Inferior parietal cortex (tissue), 1 donor: ENCODE results near the gene SAP30BP.

Source experiments
- DNase-seq: peaks from one replicate; pipeline ENCODE4 v3.0.0-alpha.2; 2016; ENCODE audit errors: extremely low spot score

SAP30BP gene

GRCh38 chr17:75739174-75739573 lies 72.0 kb downstream of the SAP30BP start:
- DNase-seq = no peak

GRCh38 chr17:75739801-75740200 lies 72.7 kb downstream of the SAP30BP start:
- DNase-seq = no peak

- no peak for DNase-seq
Observed at GRCh38 chr17:75740215-75740614, 73.1 kb downstream of the SAP30BP start.

- DNase-seq = no peak
Observed at GRCh38 chr17:75740631-75741077, 73.5 kb downstream of the SAP30BP start.

- no peak for DNase-seq
Observed at GRCh38 chr17:75742337-75742736, 75.2 kb downstream of the SAP30BP start.

GRCh38 chr17:75743625-75744206 lies 76.6 kb downstream of the SAP30BP start:
- no peak for DNase-seq

GRCh38 chr17:75748706-75749105 lies 81.6 kb downstream of the SAP30BP start:
- DNase-seq = no peak

GRCh38 chr17:75749545-75750389 lies 82.6 kb downstream of the SAP30BP start:
- peak; percentile 86 for DNase-seq

GRCh38 chr17:75750661-75751423 lies 83.7 kb downstream of the SAP30BP start:
- no peak for DNase-seq

GRCh38 chr17:75751676-75752404 lies 84.7 kb downstream of the SAP30BP start:
- no peak for DNase-seq

- DNase-seq = no peak
Observed at GRCh38 chr17:75752405-75752709, 85.2 kb downstream of the SAP30BP start.

- no peak for DNase-seq
Observed at GRCh38 chr17:75752802-75753513, 85.8 kb downstream of the SAP30BP start.

- DNase-seq = peak; percentile 65
Observed at GRCh38 chr17:75753514-75754377, 86.6 kb downstream of the SAP30BP start.

GRCh38 chr17:75754378-75755204 lies 87.5 kb downstream of the SAP30BP start:
- DNase-seq = no peak

- no peak for DNase-seq
Observed at GRCh38 chr17:75755205-75755901, 88.2 kb downstream of the SAP30BP start.

- no peak for DNase-seq
Observed at GRCh38 chr17:75755990-75756389, 88.9 kb downstream of the SAP30BP start.

- no peak for DNase-seq
Observed at GRCh38 chr17:75756451-75757085, 89.4 kb downstream of the SAP30BP start.

- no peak for DNase-seq
Observed at GRCh38 chr17:75757086-75757681, 90.0 kb downstream of the SAP30BP start.
